Choroid plexus epithelial cell (primary cell): Measurements from ENCODE around the gene RGL3.

Experiments used
- DNase-seq: peaks from one replicate; pipeline ENCODE4 v3.0.0-alpha.2; 2010; ENCODE audit warnings: low read depth
- H3K4me3 ChIP-seq: 2 replicates; pipeline ENCODE4 v1.5.1; 2011; ENCODE audit warnings: low read depth, mild to moderate bottlenecking, control low read depth, low read length, moderate library complexity
- CTCF ChIP-seq: conservative IDR thresholded peaks from 2 replicates; pipeline ENCODE4 v1.5.1; 2011; ENCODE audit warnings: low read depth, mild to moderate bottlenecking, control low read depth, inconsistent platforms, low read length, moderate library complexity

Gene RGL3

DNA sequence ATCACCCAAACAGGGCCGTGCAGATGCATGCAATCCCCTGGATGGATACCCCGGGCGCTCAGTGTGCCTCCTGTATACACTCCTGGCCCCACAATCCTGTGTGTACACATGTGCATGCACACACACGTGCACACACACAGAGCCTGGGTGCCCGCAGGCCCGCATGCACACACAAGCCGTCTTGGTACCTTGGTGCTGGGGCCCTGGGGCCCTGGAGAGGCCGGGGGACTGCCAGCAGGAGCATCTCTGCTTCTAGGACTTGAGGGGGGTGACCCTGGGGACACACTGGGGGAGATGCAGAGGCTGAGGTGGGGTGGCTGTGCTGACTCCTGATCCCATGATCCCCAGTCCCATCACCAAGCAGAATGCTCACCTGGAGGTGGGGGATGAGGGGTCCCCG, 19.4 kb downstream of the RGL3 start:
- DNase-seq: no peak
- H3K4me3 ChIP-seq: no peak overlapping the region
- no peak for TF ChIP-seq CTCF

- TF ChIP-seq CTCF: no peak
- no peak for DNase-seq
- no peak overlapping the region for H3K4me3 ChIP-seq
These were observed 22.0 kb downstream of the RGL3 start for GRCh38 chr19:11397089-11397610.

- H3K4me3 ChIP-seq: no peak overlapping the region
- no peak for TF ChIP-seq CTCF
- DNase-seq: no peak
These were observed 28.0 kb downstream of the RGL3 start for GRCh38 chr19:11390933-11391680.

DNA sequence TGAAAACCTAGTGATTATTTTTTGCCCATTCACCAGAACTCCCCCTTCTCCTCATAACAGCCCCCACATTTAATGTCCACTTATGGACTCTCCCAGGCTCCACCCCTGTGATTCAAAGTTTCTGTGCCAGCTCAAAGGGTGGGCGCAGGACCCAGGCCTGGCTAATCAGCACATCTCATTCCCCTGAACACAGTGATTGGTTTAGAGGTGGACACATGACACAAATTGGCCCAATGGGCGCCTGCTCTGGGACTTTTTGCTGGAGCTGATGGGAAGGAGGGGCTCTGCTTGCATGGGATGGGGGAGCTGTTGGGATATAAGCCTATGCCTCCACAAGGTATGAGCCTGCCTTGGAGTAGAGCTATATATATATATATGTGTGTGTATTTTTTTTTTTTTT, 28.8 kb downstream of the RGL3 start:
- no peak for TF ChIP-seq CTCF
- DNase-seq: no peak
- H3K4me3 ChIP-seq: no peak overlapping the region

DNA sequence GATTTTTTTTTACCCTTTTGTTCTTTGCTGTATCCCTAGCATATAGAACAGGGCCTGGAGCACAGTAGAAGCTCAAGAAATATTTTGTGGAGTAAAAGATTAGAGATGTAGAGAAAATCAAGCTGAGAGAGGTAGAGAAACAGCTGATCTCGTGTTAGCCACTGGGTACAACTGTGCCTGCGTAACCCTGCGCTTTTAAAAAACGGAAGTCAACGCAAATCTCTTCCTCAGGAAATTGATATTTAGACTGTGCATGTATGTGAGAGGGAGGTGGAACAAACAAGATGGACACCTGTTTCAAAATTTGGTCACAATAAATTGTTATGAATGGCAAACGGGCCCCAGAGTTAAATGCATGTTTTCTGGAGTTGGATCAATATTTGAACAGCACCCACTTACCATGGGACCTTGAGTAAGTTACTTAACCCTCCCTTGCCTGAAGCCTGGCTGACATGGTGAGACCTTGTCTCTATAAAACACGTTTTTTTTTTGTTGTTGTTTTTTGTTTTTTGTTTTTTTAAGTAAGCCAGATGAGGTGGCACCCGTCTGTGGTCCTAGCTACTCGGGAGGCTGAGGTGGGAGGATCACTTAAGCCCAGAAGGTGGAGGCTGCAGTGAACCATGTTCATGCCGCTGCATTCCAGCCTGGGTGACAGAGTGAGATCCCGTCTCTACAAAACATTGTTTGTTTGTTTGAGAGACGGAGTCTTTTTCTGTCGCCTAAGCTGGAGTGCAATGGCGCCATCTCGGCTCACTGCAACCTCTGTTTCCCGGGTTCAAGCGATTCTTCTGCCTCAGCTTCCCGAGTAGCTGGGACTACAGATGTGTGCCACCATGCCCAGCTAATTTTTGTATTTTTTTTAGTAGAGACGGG, 31.7 kb downstream of the RGL3 start:
- TF ChIP-seq CTCF: no peak
- no peak for DNase-seq
- H3K4me3 ChIP-seq: no peak overlapping the region

GRCh38 chr19:11384778-11385129, 34.4 kb downstream of the RGL3 start:
- no peak overlapping the region for H3K4me3 ChIP-seq
- DNase-seq: no peak
- no peak for TF ChIP-seq CTCF

GRCh38 chr19:11383706-11384048, 35.4 kb downstream of the RGL3 start:
- no peak for DNase-seq
- H3K4me3 ChIP-seq: peak overlapping the region; percentile 37
- no peak for TF ChIP-seq CTCF
